Epithelial cell of esophagus (primary cell): ENCODE results near the gene UTP25.

ENCODE experiments used
- DNase-seq: peaks from one replicate; pipeline ENCODE4 v3.0.0; 2010; ENCODE audit warnings: low read depth
- H3K4me3 ChIP-seq: 2 replicates; pipeline ENCODE4 v1.5.1; 2011; ENCODE audit warnings: mild to moderate bottlenecking, low read length, control low read depth
- CTCF ChIP-seq: IDR thresholded peaks from 2 replicates; pipeline ENCODE4 v1.5.1; 2011; ENCODE audit warnings: low read depth, mild to moderate bottlenecking, low read length, control low read depth, inconsistent platforms; ENCODE audit not compliant: insufficient read depth; ENCODE audit errors: missing control alignments

The UTP25 gene

GRCh38 chr1:209823143-209824041, 4.4 kb upstream of the UTP25 start:
- peak overlapping the region; percentile 10 for H3K4me3 ChIP-seq
- TF ChIP-seq CTCF = peak; percentile 75
- DNase-seq = peak; percentile 91

DNA sequence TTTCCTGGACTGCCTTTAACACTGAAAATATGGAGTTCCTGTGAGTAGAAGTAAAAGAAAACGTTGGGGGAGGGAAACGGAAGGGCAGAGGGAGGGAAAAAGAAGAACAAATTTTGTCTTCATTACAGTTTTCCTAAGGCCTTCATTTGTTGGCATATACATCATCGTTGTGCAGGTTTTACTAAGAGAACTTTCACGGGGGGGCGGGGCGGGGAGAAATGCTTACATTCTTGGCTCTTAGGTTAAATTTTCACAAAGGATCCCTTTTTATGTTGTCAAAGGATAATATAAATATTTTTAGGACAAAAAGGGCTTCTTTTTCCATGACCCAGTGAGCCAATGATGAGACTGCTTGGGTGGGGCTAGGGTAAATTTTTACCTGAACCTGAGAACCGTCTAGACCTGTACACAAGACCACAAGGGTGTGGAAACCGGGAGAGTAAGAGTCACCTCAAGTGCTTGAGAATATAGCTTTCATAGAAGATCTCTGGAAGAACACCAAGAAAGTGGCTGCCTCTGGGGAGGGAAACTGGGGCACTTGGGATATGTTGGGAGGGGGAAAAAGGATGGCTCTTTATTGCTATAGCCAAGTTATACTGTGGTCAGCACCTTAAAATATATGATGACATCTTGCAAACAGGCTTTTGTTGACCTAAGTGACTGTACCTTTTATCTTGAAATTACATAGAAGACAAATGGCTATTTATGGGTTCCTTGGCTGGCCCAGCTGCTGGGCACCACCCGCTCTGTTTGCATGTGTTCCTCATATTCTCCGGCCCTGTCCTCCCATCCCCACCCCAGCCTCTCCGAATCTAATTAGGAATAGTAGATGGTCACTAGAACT, 2.0 kb upstream of the UTP25 start:
- H3K4me3 ChIP-seq = no peak overlapping the region
- TF ChIP-seq CTCF = no peak

GRCh38 chr1:209829716-209830115, 1.9 kb downstream of the UTP25 start:
- no peak overlapping the region for H3K4me3 ChIP-seq
- no peak for TF ChIP-seq CTCF
- no peak for DNase-seq

More for the DNA sequence above, 2.0 kb upstream of the UTP25 start:
- peak; percentile 97 for DNase-seq

DNA sequence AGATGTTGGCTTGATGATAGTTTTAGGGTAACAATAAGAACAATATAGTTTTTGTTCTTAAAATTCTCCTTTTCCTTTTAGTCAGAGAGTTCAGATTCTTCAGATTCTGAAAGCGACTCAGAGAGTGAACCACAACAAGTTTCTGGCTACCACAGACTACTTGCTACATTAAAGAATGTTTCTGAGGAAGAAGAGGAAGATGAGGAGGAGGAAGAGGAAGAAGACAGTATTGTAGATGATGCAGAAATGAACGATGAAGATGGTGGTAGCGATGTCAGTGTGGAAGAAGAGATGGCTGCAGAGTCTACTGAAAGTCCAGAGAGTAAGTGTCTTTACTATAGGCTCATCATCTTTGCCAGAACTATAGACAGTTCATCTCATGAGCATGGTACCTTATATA, 3.0 kb downstream of the UTP25 start:
- DNase-seq = no peak
- no peak for TF ChIP-seq CTCF
- H3K4me3 ChIP-seq = no peak overlapping the region

DNA sequence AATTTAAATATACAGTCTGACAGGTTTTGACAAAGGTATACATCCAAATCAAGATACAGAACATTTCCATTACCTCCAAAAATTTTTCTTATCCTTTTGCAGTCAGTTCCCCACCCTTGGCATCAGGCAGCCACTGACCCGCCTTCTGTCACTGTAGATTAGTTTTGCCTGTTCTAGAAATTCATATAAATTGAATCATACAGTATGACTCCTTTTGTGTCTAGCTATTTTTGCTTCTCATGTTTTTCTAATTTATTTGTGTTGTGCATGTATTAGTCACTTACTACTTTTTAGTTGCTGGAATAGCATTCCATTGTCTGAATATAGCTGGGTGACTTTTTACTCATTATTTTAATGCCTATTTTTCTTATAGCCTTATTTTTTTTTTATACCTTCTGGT, 3.8 kb downstream of the UTP25 start:
- no peak overlapping the region for H3K4me3 ChIP-seq
- peak; percentile 49 for DNase-seq
- TF ChIP-seq CTCF = no peak

DNA sequence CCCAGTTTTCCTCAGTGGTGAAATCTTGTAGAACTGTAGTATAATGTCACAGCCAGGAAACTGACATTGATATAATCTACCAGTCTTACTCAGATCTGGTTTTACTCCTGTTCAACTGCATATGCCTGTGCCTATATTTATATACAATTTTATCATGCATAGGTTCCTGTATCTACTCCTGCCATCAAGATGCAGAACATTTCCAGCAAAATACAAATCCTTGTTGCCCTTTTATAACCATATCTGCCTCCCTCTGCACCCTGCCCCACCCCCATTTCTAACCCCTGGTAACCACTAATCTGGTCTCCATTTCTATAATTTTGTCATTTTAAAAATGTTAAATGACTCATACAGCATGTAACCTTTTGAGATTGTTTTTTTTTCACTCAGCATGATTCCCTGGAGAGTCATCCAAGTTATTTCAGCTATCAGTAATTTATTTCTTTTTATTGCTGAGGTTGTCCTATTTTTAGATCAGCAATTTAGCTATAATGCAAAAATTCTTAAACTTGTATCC, 8.1 kb downstream of the UTP25 start:
- H3K4me3 ChIP-seq = no peak overlapping the region

More for the DNA sequence above, 8.1 kb downstream of the UTP25 start:
- TF ChIP-seq CTCF = no peak
- DNase-seq = no peak
